Measurements from ENCODE around the gene TTC23L. TPM values are rescaled to one million over a fixed set of nuclear protein-coding genes. Genes with fewer than 3 reads are reported as not detected.
A peak's percentile ranks its signal among the peaks of the same experiment; 100 is the strongest.
"Not testable (repeated sequence)": the region's sequence is repeated elsewhere in the genome, so short reads cannot be mapped to it uniquely, and the experiment has no call there.

Gene TTC23L
- polyA plus RNA-seq, 2 of the 4 experiments (the other 2 are of a cell fraction) = 0.17 to 0.59 TPM

- no peak overlapping the region for H3K27ac ChIP-seq
- ChIA-PET CTCF (interaction anchor here (1.1 to 3.6 kb wide), 3 partner anchors 8 to 340 kb away, joined by 3 to 16 read pairs (median 4); no protein-coding TSS in a partner anchor), POLR2A (no interaction called here)
- H3K9me3 ChIP-seq = no peaks in the 10 kb centered on the region
- WGBS (ENCODE audit: missing lambda C conversion rate) = 86% methylated on average over 6 of the region's 6 CpGs
- no peak overlapping the region for H3K4me3 ChIP-seq
- H3K4me1 ChIP-seq = no peaks in the 10 kb centered on the region
- no peak for ATAC-seq
- no peak for FAIRE-seq
- TF ChIP-seq TP53 (CRISPR knock-in tag; IDR thresholded peaks at IDR 0.05) (no peak), CHD2 (IDR thresholded peaks at IDR 0.05; ENCODE audit: low read length, partially characterized antibody) (no peak), ZNF302 (CRISPR knock-in tag; IDR thresholded peaks at IDR 0.05) (no peak), CHD4 (IDR thresholded peaks at IDR 0.05; ENCODE audit: borderline replicate concordance) (no peak), CBX8 (IDR thresholded peaks at IDR 0.05) (no peak)
- DNase-seq (ENCODE audit: low read depth in 1 of 2, low spot score in 1 of 2) = no peak
- no peak overlapping the region for H3K4me2 ChIP-seq
These were observed 12.6 kb upstream of the TTC23L start for GRCh38 chr5:34826347-34826746.

- Histone ChIP-seq H3K4me3 (no peak overlapping the region), H3K4me1 (no peaks in the 10 kb centered on the region), H3K4me2 (no peak overlapping the region), H3K27ac (peak overlapping the region in 1 of 2 experiments; percentile 25; a peak in 1 of 6 replicates), H3K9me3 (no peaks in the 10 kb centered on the region)
- 94% methylated on average over 6 of the region's 6 CpGs for WGBS (ENCODE audit: missing lambda C conversion rate)
- no peak for DNase-seq (ENCODE audit: low read depth in 1 of 2, low spot score in 1 of 2)
- no peak for ATAC-seq
- CTCF ChIA-PET = interaction anchor here (1.1 to 3.6 kb wide), 3 partner anchors 58 to 341 kb away, joined by 3 to 16 read pairs (median 4); no protein-coding TSS in a partner anchor
- no peak for TF ChIP-seq CTCF (IDR thresholded peaks at IDR 0.05)
- TF ChIP-seq CEBPB (IDR thresholded peaks at IDR 0.05) = peak; percentile 71 to 77; a peak in 3 of 4 replicates
- no peak for TF ChIP-seq JUN (IDR thresholded peaks at IDR 0.05)
- peak; percentile 93 for TF ChIP-seq MAFK (IDR thresholded peaks at IDR 0.05; ENCODE audit: partially characterized antibody)
- no peak for TF ChIP-seq HES2 (IDR thresholded peaks at IDR 0.05)
- TF ChIP-seq EHMT2 (IDR thresholded peaks at IDR 0.05; ENCODE audit: low read depth) = no peak
- peak; percentile 72 for TF ChIP-seq NFE2L2 (conservative IDR thresholded peaks at IDR 0.05; ENCODE audit: low read length)
- TF ChIP-seq REST (IDR thresholded peaks at IDR 0.05) = no peak
- no peak for TF ChIP-seq ESRRA (IDR thresholded peaks at IDR 0.05; ENCODE audit: borderline replicate concordance, low read length)
- POLR2A ChIA-PET = no interaction called here
- no peak for FAIRE-seq
These were observed 11.1 kb upstream of the TTC23L start for GRCh38 chr5:34827588-34828506.

- H3K27ac ChIP-seq; H3K4me3 ChIP-seq; POLR2A ChIA-PET; H3K9me3 ChIP-seq; H3K4me2 ChIP-seq; ATAC-seq; DNase-seq (ENCODE audit: low read depth in 1 of 2, low spot score in 1 of 2); H3K4me1 ChIP-seq; FAIRE-seq: not testable (repeated sequence)
- CTCF ChIA-PET = interaction anchor here (1.9 kb wide), 1 partner anchor 345 kb away, joined by 4 read pairs; no protein-coding TSS in a partner anchor
- 88% methylated on average over 7 of the region's 7 CpGs for WGBS (ENCODE audit: missing lambda C conversion rate)
These were observed 8.1 kb upstream of the TTC23L start for GRCh38 chr5:34830827-34831226.
